IMR-90 (cell line): ENCODE data around the gene FAM53B.

Source experiments
- BHLHE40 ChIP-seq: fragments of 150-350 bp; IDR thresholded peaks from 2 replicates; pipeline ENCODE4 v1.6.1; 2016; ENCODE audit warnings: mild to moderate bottlenecking, low read depth, low read length
- CEBPB ChIP-seq: IDR thresholded peaks from 2 replicates; pipeline ENCODE4 v1.6.1; 2012; ENCODE audit warnings: low read depth, low read length, improper control_type of control experiment
- FOS ChIP-seq: fragments of 150-350 bp; IDR thresholded peaks from 2 replicates; pipeline ENCODE4 v1.6.1; 2016; ENCODE audit warnings: low read depth, low read length
- MAFK ChIP-seq: IDR thresholded peaks from 2 replicates; pipeline ENCODE4 v1.6.1; 2012; ENCODE audit warnings: low read depth, low read length, improper control_type of control experiment
- MAZ ChIP-seq: IDR thresholded peaks from 2 replicates; pipeline ENCODE4 v1.6.1; 2012; ENCODE audit warnings: low read depth, mild to moderate bottlenecking, low read length, improper control_type of control experiment, moderate library complexity, borderline replicate concordance
- MXI1 ChIP-seq: IDR thresholded peaks from 2 replicates; pipeline ENCODE4 v1.6.1; 2012; ENCODE audit warnings: low read depth, mild to moderate bottlenecking, low read length, moderate library complexity, borderline replicate concordance
- NFE2L2 ChIP-seq: fragments of 150-350 bp; IDR thresholded peaks from 2 replicates; pipeline ENCODE4 v1.6.1; 2016; ENCODE audit warnings: low read depth, mild to moderate bottlenecking, low read length
- POLR2A ChIP-seq: IDR thresholded peaks from 2 replicates; pipeline ENCODE4 v1.6.1; 2012; ENCODE audit warnings: mild to moderate bottlenecking, low read depth, low read length
- RAD21 ChIP-seq: IDR thresholded peaks from 2 replicates; pipeline ENCODE4 v1.6.1; 2012; ENCODE audit warnings: low read length, improper control_type of control experiment
- RCOR1 ChIP-seq: IDR thresholded peaks from 2 replicates; pipeline ENCODE4 v1.6.1; 2012; ENCODE audit warnings: mild to moderate bottlenecking, low read length, improper control_type of control experiment; ENCODE audit not compliant: insufficient replicate concordance
- RFX5 ChIP-seq: IDR thresholded peaks from 2 replicates; pipeline ENCODE4 v1.8.0; 2012; ENCODE audit warnings: low read depth, mild to moderate bottlenecking, low read length, moderate library complexity
- TF ChIP-seq, protein P1 (sequence below): conservative IDR thresholded peaks from 2 replicates; pipeline ENCODE4 v1.5.1; 2012; ENCODE audit warnings: mild to moderate bottlenecking, low read depth, low read length, improper control_type of control experiment
- TF ChIP-seq, protein P2 (sequence below): fragments of 150-350 bp; IDR thresholded peaks from 2 replicates; pipeline ENCODE4 v1.6.1; 2017; ENCODE audit warnings: mild to moderate bottlenecking, antibody characterized with exemption, low read length, low read depth

GRCh38 chr10:124651402-124651891 is 92.7 kb downstream of the FAM53B start:
- no peak for TF ChIP-seq POLR2A
- TF ChIP-seq, protein P1, sequence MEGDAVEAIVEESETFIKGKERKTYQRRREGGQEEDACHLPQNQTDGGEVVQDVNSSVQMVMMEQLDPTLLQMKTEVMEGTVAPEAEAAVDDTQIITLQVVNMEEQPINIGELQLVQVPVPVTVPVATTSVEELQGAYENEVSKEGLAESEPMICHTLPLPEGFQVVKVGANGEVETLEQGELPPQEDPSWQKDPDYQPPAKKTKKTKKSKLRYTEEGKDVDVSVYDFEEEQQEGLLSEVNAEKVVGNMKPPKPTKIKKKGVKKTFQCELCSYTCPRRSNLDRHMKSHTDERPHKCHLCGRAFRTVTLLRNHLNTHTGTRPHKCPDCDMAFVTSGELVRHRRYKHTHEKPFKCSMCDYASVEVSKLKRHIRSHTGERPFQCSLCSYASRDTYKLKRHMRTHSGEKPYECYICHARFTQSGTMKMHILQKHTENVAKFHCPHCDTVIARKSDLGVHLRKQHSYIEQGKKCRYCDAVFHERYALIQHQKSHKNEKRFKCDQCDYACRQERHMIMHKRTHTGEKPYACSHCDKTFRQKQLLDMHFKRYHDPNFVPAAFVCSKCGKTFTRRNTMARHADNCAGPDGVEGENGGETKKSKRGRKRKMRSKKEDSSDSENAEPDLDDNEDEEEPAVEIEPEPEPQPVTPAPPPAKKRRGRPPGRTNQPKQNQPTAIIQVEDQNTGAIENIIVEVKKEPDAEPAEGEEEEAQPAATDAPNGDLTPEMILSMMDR: no peak
- no peak for TF ChIP-seq FOS
- TF ChIP-seq MXI1: no peak
- TF ChIP-seq, protein P2, sequence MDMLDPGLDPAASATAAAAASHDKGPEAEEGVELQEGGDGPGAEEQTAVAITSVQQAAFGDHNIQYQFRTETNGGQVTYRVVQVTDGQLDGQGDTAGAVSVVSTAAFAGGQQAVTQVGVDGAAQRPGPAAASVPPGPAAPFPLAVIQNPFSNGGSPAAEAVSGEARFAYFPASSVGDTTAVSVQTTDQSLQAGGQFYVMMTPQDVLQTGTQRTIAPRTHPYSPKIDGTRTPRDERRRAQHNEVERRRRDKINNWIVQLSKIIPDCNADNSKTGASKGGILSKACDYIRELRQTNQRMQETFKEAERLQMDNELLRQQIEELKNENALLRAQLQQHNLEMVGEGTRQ: no peak
- TF ChIP-seq RAD21: no peak
- TF ChIP-seq NFE2L2: no peak
- TF ChIP-seq CEBPB: no peak
- TF ChIP-seq BHLHE40: no peak
- TF ChIP-seq MAFK: no peak
- no peak for TF ChIP-seq RCOR1
- TF ChIP-seq MAZ: no peak
- TF ChIP-seq RFX5: no peak
